ENCODE results near the gene IL1A.

DNA sequence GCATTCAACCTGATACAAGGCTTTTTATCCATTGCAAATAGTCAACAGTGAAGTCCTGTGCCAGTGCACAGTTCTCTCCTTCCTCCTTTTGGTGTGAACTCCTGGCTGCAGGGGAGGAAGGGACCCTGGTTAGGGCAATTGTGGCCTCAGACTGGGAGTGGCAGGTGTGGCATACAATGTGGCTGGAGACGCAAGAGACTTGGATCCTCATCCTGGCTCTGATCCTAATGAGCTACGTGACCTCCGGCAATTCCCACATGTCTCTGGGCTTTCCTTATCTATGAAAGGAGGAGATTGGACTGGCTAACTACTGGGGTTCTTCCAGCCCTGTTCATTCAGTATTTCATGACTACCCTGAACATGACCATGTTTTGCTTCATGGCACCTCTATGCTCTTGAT, 10.5 kb upstream of the IL1A start:
- TF ChIP-seq, protein P1, sequence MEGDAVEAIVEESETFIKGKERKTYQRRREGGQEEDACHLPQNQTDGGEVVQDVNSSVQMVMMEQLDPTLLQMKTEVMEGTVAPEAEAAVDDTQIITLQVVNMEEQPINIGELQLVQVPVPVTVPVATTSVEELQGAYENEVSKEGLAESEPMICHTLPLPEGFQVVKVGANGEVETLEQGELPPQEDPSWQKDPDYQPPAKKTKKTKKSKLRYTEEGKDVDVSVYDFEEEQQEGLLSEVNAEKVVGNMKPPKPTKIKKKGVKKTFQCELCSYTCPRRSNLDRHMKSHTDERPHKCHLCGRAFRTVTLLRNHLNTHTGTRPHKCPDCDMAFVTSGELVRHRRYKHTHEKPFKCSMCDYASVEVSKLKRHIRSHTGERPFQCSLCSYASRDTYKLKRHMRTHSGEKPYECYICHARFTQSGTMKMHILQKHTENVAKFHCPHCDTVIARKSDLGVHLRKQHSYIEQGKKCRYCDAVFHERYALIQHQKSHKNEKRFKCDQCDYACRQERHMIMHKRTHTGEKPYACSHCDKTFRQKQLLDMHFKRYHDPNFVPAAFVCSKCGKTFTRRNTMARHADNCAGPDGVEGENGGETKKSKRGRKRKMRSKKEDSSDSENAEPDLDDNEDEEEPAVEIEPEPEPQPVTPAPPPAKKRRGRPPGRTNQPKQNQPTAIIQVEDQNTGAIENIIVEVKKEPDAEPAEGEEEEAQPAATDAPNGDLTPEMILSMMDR (IDR thresholded peaks at IDR 0.05): no peak
- TF ChIP-seq POLR2A (IDR thresholded peaks at IDR 0.05): no peak
